ENCODE measurements around the gene KRT39. TPM values are rescaled to one million over a fixed set of nuclear protein-coding genes. Genes with fewer than 3 reads are reported as not detected.

Gene KRT39
- total and polyA plus RNA-seq, 10 of the 15 experiments (the other 5 are each of a cell fraction or from before 2014, with no cell fraction given), result not detected

- no peak for TF ChIP-seq YBX1 (IDR thresholded peaks at IDR 0.05)
- no peak for TF ChIP-seq ZNF207 (IDR thresholded peaks at IDR 0.05; ENCODE audit: borderline replicate concordance)
- TF ChIP-seq NFYA (IDR thresholded peaks at IDR 0.05; ENCODE audit: borderline replicate concordance, low read depth, low read length), result no peak
- TF ChIP-seq STAT3 (IDR thresholded peaks at IDR 0.05; ENCODE audit: low read depth, low read length), result no peak
- TF ChIP-seq ZBED1 (IDR thresholded peaks at IDR 0.05; ENCODE audit: borderline replicate concordance), result no peak
- TF ChIP-seq EP300 (IDR thresholded peaks at IDR 0.05; ENCODE audit: borderline replicate concordance in 1 of 2, control insufficient read depth in 1 of 2, low read depth in 2 of 2, low read length in 2 of 2), result no peak
- no peak for TF ChIP-seq IRF3 (IDR thresholded peaks at IDR 0.05)
- no peak for TF ChIP-seq USF1 (IDR thresholded peaks at IDR 0.05; ENCODE audit: borderline replicate concordance, extremely low read length, insufficient read depth, low read depth, low read length)
- TF ChIP-seq SMARCA5 (IDR thresholded peaks at IDR 0.05), result no peak
- no peak for TF ChIP-seq CBX3 (IDR thresholded peaks at IDR 0.05; ENCODE audit: borderline replicate concordance, low read depth)
- no peak for TF ChIP-seq CHD1 (IDR thresholded peaks at IDR 0.05; ENCODE audit: low read depth, low read length)
These were observed 14.1 kb downstream of the KRT39 start (continued) for GRCh38 chr17:40952661-40953060.

GRCh38 chr17:40952154-40952553, 14.6 kb downstream of the KRT39 start:
- Histone ChIP-seq H3K9ac (ENCODE audit: control insufficient read depth, insufficient read depth, low read length) (no peak overlapping the region), H4K20me1 (ENCODE audit: control insufficient read depth, insufficient read depth) (no peaks in the 10 kb centered on the region), H3K4me3 (no peak overlapping the region), H3K36me3 (ENCODE audit: control insufficient read depth in 2 of 2, insufficient read depth in 2 of 2, low read length in 1 of 2) (no peaks in the 10 kb centered on the region), H2AFZ (ENCODE audit: control insufficient read depth, low read depth, low read length) (no peak overlapping the region), H3K4me1 (ENCODE audit: control insufficient read depth, insufficient read depth, low read length) (no peaks in the 10 kb centered on the region), H3K79me2 (ENCODE audit: control insufficient read depth, insufficient read depth, low read length) (no peaks in the 10 kb centered on the region), H3K9me3 (replicated peaks; ENCODE audit: control insufficient read depth, insufficient read depth, low read length) (no peaks in the 10 kb centered on the region), H3K4me2 (ENCODE audit: control insufficient read depth, insufficient read depth) (no peak overlapping the region), H3K27me3 (replicated peaks in 1 of 2; ENCODE audit: control insufficient read depth in 2 of 2, insufficient read depth in 2 of 2, low read length in 1 of 2) (no peaks in the 10 kb centered on the region), H3K27ac (ENCODE audit: control insufficient read depth, insufficient read depth) (no peak overlapping the region)
- FAIRE-seq (no peak), ATAC-seq (no peak), DNase-seq (ENCODE audit: low read depth, low spot score) (no peak)
- intact Hi-C loops (cut with micrococcal nuclease; ENCODE audit: unreplicated experiment) (no loop called here), in situ Hi-C loops (cut with MboI) (no loop called here)
- ChIA-PET SMC1A (ENCODE audit: uncharacterized antibody, unreplicated experiment) (no interaction called here), POLR2A (no interaction called here), RAD21 (ENCODE audit: unreplicated experiment) (interaction anchor here (0.6 kb wide), 1 partner anchor 892 kb away, joined by 3 read pairs; no protein-coding TSS in a partner anchor), CTCF (interaction anchor here (0.7 kb wide), 1 partner anchor 9 kb away, joined by 3 read pairs; no protein-coding TSS in a partner anchor)
- BruUV-seq (replicated peaks), result no TSS peak
- 65% methylated on average over 2 of the region's 2 CpGs for WGBS (ENCODE audit: insufficient coverage, insufficient replicate concordance, low lambda C conversion rate, missing lambda C conversion rate)
- TF ChIP-seq KAT2A (conservative IDR thresholded peaks at IDR 0.05; ENCODE audit: control insufficient read depth, low read depth, low read length) (no peak), HDAC6 (IDR thresholded peaks at IDR 0.05; ENCODE audit: unreplicated experiment) (no peak), E2F8 (IDR thresholded peaks at IDR 0.05; ENCODE audit: low read depth, partially characterized antibody) (no peak), TBL1XR1 (IDR thresholded peaks at IDR 0.05; ENCODE audit: low read depth, low read length) (no peak), SUZ12 (IDR thresholded peaks at IDR 0.05; ENCODE audit: unreplicated experiment) (no peak), YY1 (IDR thresholded peaks at IDR 0.05; ENCODE audit: low read depth, low read length) (no peak)

All from GM12878 (cell line).